NCI-H2196 (cell line): ENCODE measurements around the gene POLN.

Experiments
- DNase-seq: peaks from one replicate; lab custom pipeline; 2025; ENCODE audit not compliant: unreplicated experiment; lab: John Stamatoyannopoulos, UW

Gene POLN

GRCh38 chr4:2251795-2252529 lies 10.0 kb upstream of the POLN start:
- no peak for DNase-seq

- DNase-seq = no peak
Measured at GRCh38 chr4:2251073-2251794, 9.3 kb upstream of the POLN start.

GRCh38 chr4:2250357-2251072 lies 8.6 kb upstream of the POLN start:
- no peak for DNase-seq

- DNase-seq = no peak
Measured at GRCh38 chr4:2249526-2250356, 7.8 kb upstream of the POLN start.

GRCh38 chr4:2248821-2249261 lies 6.9 kb upstream of the POLN start:
- no peak for DNase-seq

- no peak for DNase-seq
Measured at GRCh38 chr4:2248044-2248780, 6.3 kb upstream of the POLN start.

GRCh38 chr4:2247128-2248043 lies 5.5 kb upstream of the POLN start:
- DNase-seq = no peak

- no peak for DNase-seq
Measured at GRCh38 chr4:2246384-2247127, 4.6 kb upstream of the POLN start.

GRCh38 chr4:2245787-2246275 lies 3.9 kb upstream of the POLN start:
- no peak for DNase-seq

- DNase-seq = no peak
Measured at GRCh38 chr4:2245057-2245786, 3.3 kb upstream of the POLN start.

- DNase-seq = no peak
Measured at GRCh38 chr4:2243681-2244380, 1.9 kb upstream of the POLN start.

- no peak for DNase-seq
Measured at GRCh38 chr4:2241003-2241402, 918 bp downstream of the POLN start.

- DNase-seq = no peak
Measured at GRCh38 chr4:2236944-2237666, 4.8 kb downstream of the POLN start.

- DNase-seq = no peak
Measured at GRCh38 chr4:2231082-2231481, 10.8 kb downstream of the POLN start.

GRCh38 chr4:2226261-2226660 lies 15.7 kb downstream of the POLN start:
- DNase-seq = no peak

- DNase-seq = peak; percentile 28
Measured at GRCh38 chr4:2222838-2223237, 19.1 kb downstream of the POLN start.
